Measurements from ENCODE around the gene EMC7.

EMC7 gene

GRCh38 chr15:34084086-34084485 is 17.6 kb downstream of the EMC7 start:
- Histone ChIP-seq H3K9me3 (ENCODE audit: control insufficient read depth, insufficient read depth, low read length) (no peaks in the 10 kb centered on the region), H3K36me3 (ENCODE audit: control insufficient read depth, insufficient read depth, low read length) (peaks cover 43% of the 10 kb centered on the region), H3K27me3 (ENCODE audit: control insufficient read depth, insufficient read depth, low read length) (no peaks in the 10 kb centered on the region), H3K4me1 (ENCODE audit: control insufficient read depth, insufficient read depth, low read length) (no peaks in the 10 kb centered on the region), H3K4me3 (ENCODE audit: low read depth, low read length) (no peak overlapping the region), H3K9ac (ENCODE audit: low read depth, low read length) (no peak overlapping the region), H3K27ac (ENCODE audit: low read depth, low read length) (no peak overlapping the region)

DNA sequence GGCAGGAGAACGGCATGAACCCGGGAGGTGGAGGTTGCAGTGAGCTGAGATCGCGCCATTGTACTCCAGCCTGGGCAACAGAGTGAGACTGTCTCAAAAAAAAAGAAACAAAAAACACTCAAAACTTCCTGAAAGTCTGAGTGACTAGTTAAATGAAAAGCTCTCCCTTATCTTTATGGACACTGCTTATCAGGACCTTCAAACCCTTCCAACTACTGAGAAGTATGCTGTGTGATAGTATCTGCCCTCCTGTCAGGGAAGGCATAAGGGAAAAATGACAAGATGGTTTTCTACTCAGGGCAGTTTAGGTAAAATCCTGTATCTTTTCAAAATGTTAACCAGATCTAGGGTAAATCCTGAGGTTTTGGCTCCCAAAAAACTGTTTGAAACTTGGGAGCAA is 21.8 kb downstream of the EMC7 start:
- Histone ChIP-seq H3K36me3 (ENCODE audit: control insufficient read depth, insufficient read depth, low read length) (peaks cover 13% of the 10 kb centered on the region), H3K27ac (ENCODE audit: low read depth, low read length) (no peak overlapping the region), H3K4me1 (ENCODE audit: control insufficient read depth, insufficient read depth, low read length) (no peaks in the 10 kb centered on the region), H3K9me3 (ENCODE audit: control insufficient read depth, insufficient read depth, low read length) (no peaks in the 10 kb centered on the region), H3K9ac (ENCODE audit: low read depth, low read length) (no peak overlapping the region), H3K4me3 (ENCODE audit: low read depth, low read length) (no peak overlapping the region), H3K27me3 (ENCODE audit: control insufficient read depth, insufficient read depth, low read length) (no peaks in the 10 kb centered on the region)

GRCh38 chr15:34078900-34079299 is 22.8 kb downstream of the EMC7 start:
- no peak overlapping the region for H3K27ac ChIP-seq (ENCODE audit: low read depth, low read length)
- no peaks in the 10 kb centered on the region for H3K4me1 ChIP-seq (ENCODE audit: control insufficient read depth, insufficient read depth, low read length)
- H3K27me3 ChIP-seq (ENCODE audit: control insufficient read depth, insufficient read depth, low read length), result no peaks in the 10 kb centered on the region
- no peak overlapping the region for H3K9ac ChIP-seq (ENCODE audit: low read depth, low read length)
- H3K36me3 ChIP-seq (ENCODE audit: control insufficient read depth, insufficient read depth, low read length), result peaks cover 7% of the 10 kb centered on the region
- no peak overlapping the region for H3K4me3 ChIP-seq (ENCODE audit: low read depth, low read length)
- H3K9me3 ChIP-seq (ENCODE audit: control insufficient read depth, insufficient read depth, low read length), result no peaks in the 10 kb centered on the region

DNA sequence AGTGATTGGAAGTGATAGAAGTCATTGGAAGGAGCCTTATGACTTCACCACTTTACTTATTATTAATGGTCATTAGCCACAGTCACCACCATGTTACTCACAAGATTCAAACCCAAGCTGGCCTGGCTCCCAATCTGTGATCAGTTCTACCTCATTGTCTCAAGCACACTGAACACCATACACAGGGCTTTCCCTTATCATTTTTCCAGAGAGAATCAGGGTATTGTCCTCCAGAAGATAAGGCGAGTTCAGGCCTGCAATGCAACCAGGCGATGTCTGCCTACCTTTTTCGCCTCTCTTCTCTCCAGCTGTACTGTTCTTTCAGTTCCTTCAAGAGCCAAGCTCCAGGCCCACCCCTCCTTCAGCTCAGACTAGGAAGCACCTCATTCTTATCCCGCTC is 24.9 kb downstream of the EMC7 start:
- Histone ChIP-seq H3K4me3 (ENCODE audit: low read depth, low read length) (no peak overlapping the region), H3K36me3 (ENCODE audit: control insufficient read depth, insufficient read depth, low read length) (no peaks in the 10 kb centered on the region), H3K9ac (ENCODE audit: low read depth, low read length) (no peak overlapping the region), H3K27ac (ENCODE audit: low read depth, low read length) (no peak overlapping the region), H3K4me1 (ENCODE audit: control insufficient read depth, insufficient read depth, low read length) (no peaks in the 10 kb centered on the region), H3K27me3 (ENCODE audit: control insufficient read depth, insufficient read depth, low read length) (no peaks in the 10 kb centered on the region), H3K9me3 (ENCODE audit: control insufficient read depth, insufficient read depth, low read length) (no peaks in the 10 kb centered on the region)

DNA sequence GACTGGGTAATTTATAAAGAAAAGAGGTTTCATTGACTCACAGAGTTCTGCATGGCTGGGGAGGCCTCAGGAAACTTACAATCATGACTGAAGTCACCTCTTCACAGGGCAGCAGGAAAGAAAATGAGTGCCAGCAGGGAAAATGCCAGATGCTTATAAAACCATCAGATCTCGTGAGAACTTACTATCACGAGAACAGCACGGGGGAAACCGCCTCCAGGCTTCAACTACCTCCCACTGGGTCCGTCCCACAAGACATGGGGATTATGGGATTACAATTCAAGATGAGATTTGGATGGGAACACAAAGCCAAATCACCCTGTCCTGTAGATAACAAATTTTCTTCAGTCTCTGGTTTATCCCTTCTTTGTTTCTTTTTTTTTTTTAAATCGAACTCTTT is 31.7 kb downstream of the EMC7 start:
- no peaks in the 10 kb centered on the region for H3K4me1 ChIP-seq (ENCODE audit: control insufficient read depth, insufficient read depth, low read length)
- no peaks in the 10 kb centered on the region for H3K27me3 ChIP-seq (ENCODE audit: control insufficient read depth, insufficient read depth, low read length)
- H3K4me3 ChIP-seq (ENCODE audit: low read depth, low read length), result no peak overlapping the region
- H3K27ac ChIP-seq (ENCODE audit: low read depth, low read length), result no peak overlapping the region
- no peaks in the 10 kb centered on the region for H3K9me3 ChIP-seq (ENCODE audit: control insufficient read depth, insufficient read depth, low read length)
- H3K36me3 ChIP-seq (ENCODE audit: control insufficient read depth, insufficient read depth, low read length), result no peaks in the 10 kb centered on the region
- no peak overlapping the region for H3K9ac ChIP-seq (ENCODE audit: low read depth, low read length)

GRCh38 chr15:34065941-34066340 is 35.7 kb downstream of the EMC7 start:
- no peak overlapping the region for H3K9ac ChIP-seq (ENCODE audit: low read depth, low read length)
- no peaks in the 10 kb centered on the region for H3K4me1 ChIP-seq (ENCODE audit: control insufficient read depth, insufficient read depth, low read length)
- no peak overlapping the region for H3K4me3 ChIP-seq (ENCODE audit: low read depth, low read length)
- H3K27me3 ChIP-seq (ENCODE audit: control insufficient read depth, insufficient read depth, low read length), result no peaks in the 10 kb centered on the region
- H3K27ac ChIP-seq (ENCODE audit: low read depth, low read length), result no peak overlapping the region
- no peaks in the 10 kb centered on the region for H3K36me3 ChIP-seq (ENCODE audit: control insufficient read depth, insufficient read depth, low read length)
- H3K9me3 ChIP-seq (ENCODE audit: control insufficient read depth, insufficient read depth, low read length), result no peaks in the 10 kb centered on the region

DNA sequence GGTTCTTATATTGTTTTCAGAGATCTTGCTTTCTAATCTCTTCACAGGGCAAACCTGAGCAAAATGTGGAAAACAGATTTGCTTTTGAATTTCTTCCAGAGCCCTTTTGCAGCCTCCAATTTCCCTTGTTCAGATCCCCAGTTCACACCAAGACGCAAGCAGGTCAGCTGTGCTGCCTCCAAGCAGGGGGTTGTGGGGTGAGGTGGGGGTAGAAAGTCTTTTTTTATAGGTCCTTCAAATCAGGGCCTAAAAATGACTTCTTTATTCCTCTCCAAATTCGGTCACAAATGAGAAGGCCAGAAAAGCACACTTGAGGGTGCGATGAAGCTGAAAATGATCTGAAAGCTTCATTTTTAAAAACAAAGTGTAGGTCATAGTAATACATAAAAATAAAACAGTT is 36.4 kb downstream of the EMC7 start:
- no peaks in the 10 kb centered on the region for H3K4me1 ChIP-seq (ENCODE audit: control insufficient read depth, insufficient read depth, low read length)
- H3K9me3 ChIP-seq (ENCODE audit: control insufficient read depth, insufficient read depth, low read length), result no peaks in the 10 kb centered on the region
- H3K9ac ChIP-seq (ENCODE audit: low read depth, low read length), result no peak overlapping the region
- no peak overlapping the region for H3K27ac ChIP-seq (ENCODE audit: low read depth, low read length)
- H3K27me3 ChIP-seq (ENCODE audit: control insufficient read depth, insufficient read depth, low read length), result no peaks in the 10 kb centered on the region
- H3K4me3 ChIP-seq (ENCODE audit: low read depth, low read length), result no peak overlapping the region
- no peaks in the 10 kb centered on the region for H3K36me3 ChIP-seq (ENCODE audit: control insufficient read depth, insufficient read depth, low read length)

GRCh38 chr15:34064438-34064837 is 37.2 kb downstream of the EMC7 start:
- no peak overlapping the region for H3K27ac ChIP-seq (ENCODE audit: low read depth, low read length)
- no peaks in the 10 kb centered on the region for H3K9me3 ChIP-seq (ENCODE audit: control insufficient read depth, insufficient read depth, low read length)
- H3K4me3 ChIP-seq (ENCODE audit: low read depth, low read length), result no peak overlapping the region
- H3K9ac ChIP-seq (ENCODE audit: low read depth, low read length), result no peak overlapping the region
- no peaks in the 10 kb centered on the region for H3K36me3 ChIP-seq (ENCODE audit: control insufficient read depth, insufficient read depth, low read length)
- H3K27me3 ChIP-seq (ENCODE audit: control insufficient read depth, insufficient read depth, low read length), result no peaks in the 10 kb centered on the region
- H3K4me1 ChIP-seq (ENCODE audit: control insufficient read depth, insufficient read depth, low read length), result no peaks in the 10 kb centered on the region

DNA sequence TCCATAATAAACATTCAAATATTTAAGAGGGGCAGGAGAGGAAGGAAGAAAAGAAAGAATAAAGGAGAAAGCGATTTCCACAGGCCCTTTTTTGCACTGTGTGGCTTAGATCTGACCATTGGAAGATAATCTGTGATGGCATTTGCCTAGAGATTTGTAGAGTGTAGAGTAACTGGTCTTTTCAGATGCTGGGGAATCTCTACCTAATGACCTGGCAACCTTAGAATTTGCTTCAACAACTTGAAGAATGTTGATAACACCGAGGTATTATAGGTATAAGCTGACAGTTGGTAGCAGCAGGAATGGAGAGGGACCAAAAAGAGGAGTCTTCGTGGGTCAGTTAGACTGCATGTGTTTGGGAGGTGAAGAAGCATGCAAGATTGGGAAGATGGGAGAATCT is 41.7 kb downstream of the EMC7 start:
- H3K4me3 ChIP-seq (ENCODE audit: low read depth, low read length), result no peak overlapping the region
- H3K4me1 ChIP-seq (ENCODE audit: control insufficient read depth, insufficient read depth, low read length), result no peaks in the 10 kb centered on the region
- no peaks in the 10 kb centered on the region for H3K9me3 ChIP-seq (ENCODE audit: control insufficient read depth, insufficient read depth, low read length)
- H3K27ac ChIP-seq (ENCODE audit: low read depth, low read length), result no peak overlapping the region
- H3K9ac ChIP-seq (ENCODE audit: low read depth, low read length), result no peak overlapping the region
- H3K36me3 ChIP-seq (ENCODE audit: control insufficient read depth, insufficient read depth, low read length), result no peaks in the 10 kb centered on the region
- no peaks in the 10 kb centered on the region for H3K27me3 ChIP-seq (ENCODE audit: control insufficient read depth, insufficient read depth, low read length)

DNA sequence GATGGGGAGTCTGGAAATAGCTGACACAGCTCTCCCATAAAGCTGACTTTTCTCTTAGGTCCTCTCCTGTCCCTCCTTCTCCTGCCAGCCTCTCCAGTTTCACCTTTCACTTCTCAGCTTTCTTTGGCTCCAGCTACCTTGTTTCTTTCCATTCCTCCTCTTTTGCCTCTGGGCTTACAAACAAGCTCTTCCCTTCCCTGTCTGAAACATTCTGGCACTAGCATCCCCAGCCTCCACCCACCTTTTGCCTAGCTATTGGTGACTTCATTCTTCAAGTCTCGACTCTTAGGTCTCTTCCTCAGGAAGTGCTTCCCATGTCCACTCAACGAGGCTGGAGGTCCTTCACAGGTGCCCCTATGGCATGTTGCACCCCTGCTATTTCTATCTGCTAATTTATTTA is 42.2 kb downstream of the EMC7 start:
- Histone ChIP-seq H3K9ac (ENCODE audit: low read depth, low read length) (no peak overlapping the region), H3K4me1 (ENCODE audit: control insufficient read depth, insufficient read depth, low read length) (no peaks in the 10 kb centered on the region), H3K9me3 (ENCODE audit: control insufficient read depth, insufficient read depth, low read length) (no peaks in the 10 kb centered on the region), H3K4me3 (ENCODE audit: low read depth, low read length) (no peak overlapping the region), H3K27me3 (ENCODE audit: control insufficient read depth, insufficient read depth, low read length) (no peaks in the 10 kb centered on the region), H3K36me3 (ENCODE audit: control insufficient read depth, insufficient read depth, low read length) (no peaks in the 10 kb centered on the region), H3K27ac (ENCODE audit: low read depth, low read length) (no peak overlapping the region)

DNA sequence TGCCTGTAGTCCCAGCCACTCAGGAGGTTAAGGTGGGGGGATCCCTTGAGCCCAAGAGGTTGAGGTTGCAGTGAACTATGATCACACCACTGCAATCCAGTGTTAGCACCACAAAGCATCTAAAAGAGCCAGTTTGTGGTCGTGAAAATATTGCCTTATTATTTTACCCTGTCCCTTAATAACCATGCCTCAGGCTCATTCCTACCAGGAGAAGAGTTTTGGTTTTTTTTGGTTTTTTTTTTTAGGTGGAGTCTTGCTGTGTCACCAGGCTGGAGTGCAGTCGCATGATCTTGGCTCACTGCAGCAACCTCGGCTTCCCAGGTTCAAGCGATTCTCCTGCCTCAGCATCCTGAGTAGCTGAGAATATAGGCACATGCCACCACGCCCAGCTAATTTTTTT is 44.8 kb downstream of the EMC7 start:
- no peaks in the 10 kb centered on the region for H3K36me3 ChIP-seq (ENCODE audit: control insufficient read depth, insufficient read depth, low read length)
- H3K9ac ChIP-seq (ENCODE audit: low read depth, low read length), result no peak overlapping the region
- H3K4me3 ChIP-seq (ENCODE audit: low read depth, low read length), result no peak overlapping the region
- H3K27me3 ChIP-seq (ENCODE audit: control insufficient read depth, insufficient read depth, low read length), result no peaks in the 10 kb centered on the region
- H3K4me1 ChIP-seq (ENCODE audit: control insufficient read depth, insufficient read depth, low read length), result no peaks in the 10 kb centered on the region
- H3K27ac ChIP-seq (ENCODE audit: low read depth, low read length), result no peak overlapping the region
- H3K9me3 ChIP-seq (ENCODE audit: control insufficient read depth, insufficient read depth, low read length), result no peaks in the 10 kb centered on the region

Measured in HUES48 (cell line).